ENCODE results near the gene RAB3IL1.

RAB3IL1 gene

DNA sequence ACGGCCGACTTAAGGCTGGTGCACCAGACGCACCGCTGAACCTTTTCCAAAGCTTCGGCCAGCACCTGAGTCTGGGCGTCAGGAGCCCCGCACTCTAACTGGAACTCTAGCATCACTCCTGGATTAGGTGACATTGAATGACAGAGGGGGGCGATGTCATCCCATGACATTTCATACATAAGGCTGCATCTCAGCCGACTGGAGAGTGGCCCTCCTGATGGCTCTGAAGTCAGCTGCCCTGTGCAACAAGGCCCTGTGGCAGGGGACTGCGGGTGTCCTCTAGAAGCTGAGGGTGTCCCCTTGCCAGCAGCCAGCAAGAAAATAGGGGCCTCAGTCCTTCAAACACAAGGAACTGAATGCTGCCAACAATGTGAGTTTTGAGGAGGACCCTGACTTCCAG is 16.0 kb downstream of the RAB3IL1 start:
- no peak for DNase-seq

DNA sequence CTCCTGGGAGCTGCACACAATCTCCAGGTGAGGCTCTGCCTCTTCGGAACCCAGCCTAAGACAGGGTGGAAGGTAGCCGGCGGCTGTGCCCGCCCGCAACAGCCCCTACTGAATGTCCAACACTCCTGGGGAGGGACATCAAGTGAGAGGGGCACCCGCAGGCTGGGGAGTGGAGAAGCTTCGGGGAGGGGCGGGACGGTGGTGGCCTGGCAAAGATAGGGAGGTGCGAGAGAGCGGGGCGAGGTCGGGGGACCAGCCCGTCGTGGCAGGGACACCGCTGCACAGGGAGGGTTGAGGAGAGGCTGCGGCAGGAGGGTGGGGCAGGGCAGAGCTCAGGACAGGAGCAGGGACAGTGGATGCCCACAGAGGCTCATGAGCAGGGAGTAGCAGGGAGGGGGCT is 17.1 kb downstream of the RAB3IL1 start:
- DNase-seq = no peak

DNA sequence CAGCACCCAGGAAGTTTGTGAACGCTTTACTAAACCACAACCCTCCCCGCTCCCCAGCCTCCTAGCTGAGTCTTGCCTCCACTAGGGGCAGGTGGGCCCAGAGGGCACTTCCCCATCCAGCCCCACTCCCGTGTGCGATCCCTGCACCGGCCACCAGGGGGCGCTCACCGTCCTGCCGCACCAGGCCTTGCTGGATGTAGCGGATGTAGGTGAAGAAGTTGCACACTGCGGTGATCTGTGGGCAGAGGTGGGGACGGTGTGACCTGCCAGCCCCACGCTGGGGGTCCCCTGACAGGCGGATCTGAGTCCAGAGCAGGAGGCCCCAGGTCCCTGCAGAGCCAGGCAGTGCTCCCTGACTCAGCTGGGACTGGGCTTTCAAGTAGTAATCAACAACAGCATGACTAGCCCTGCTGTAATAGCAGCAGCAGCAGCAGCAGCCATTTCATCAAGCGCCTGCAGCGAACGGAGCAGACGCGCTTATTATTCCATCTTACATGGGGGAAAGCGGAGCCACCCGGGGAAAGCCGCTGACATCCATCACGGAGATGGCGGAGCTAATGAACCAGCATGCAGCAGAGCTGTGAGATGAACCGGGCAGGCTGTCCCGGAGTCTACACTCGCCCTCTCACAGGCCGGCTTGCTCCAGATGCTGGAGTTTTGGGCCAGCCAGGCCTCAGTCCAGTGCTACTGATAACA is 18.1 kb downstream of the RAB3IL1 start:
- DNase-seq = peak; percentile 97

DNA sequence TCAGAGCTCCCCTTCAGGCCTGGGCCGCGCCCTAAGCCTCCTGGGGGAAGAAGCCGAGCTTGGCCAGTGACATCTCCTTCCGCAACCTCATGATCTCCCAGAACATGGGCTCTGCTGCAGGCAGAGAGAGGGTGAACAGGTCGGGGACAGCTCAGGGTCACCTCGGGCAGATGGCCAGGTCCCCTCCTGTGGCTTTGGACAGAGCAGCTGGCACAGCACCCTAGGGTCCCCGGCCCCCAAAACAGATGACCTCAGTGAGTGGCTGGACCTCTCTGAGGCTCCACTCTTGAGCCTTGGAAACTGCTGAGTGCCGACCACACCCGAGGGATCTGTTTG is 19.2 kb downstream of the RAB3IL1 start:
- DNase-seq = no peak

DNA sequence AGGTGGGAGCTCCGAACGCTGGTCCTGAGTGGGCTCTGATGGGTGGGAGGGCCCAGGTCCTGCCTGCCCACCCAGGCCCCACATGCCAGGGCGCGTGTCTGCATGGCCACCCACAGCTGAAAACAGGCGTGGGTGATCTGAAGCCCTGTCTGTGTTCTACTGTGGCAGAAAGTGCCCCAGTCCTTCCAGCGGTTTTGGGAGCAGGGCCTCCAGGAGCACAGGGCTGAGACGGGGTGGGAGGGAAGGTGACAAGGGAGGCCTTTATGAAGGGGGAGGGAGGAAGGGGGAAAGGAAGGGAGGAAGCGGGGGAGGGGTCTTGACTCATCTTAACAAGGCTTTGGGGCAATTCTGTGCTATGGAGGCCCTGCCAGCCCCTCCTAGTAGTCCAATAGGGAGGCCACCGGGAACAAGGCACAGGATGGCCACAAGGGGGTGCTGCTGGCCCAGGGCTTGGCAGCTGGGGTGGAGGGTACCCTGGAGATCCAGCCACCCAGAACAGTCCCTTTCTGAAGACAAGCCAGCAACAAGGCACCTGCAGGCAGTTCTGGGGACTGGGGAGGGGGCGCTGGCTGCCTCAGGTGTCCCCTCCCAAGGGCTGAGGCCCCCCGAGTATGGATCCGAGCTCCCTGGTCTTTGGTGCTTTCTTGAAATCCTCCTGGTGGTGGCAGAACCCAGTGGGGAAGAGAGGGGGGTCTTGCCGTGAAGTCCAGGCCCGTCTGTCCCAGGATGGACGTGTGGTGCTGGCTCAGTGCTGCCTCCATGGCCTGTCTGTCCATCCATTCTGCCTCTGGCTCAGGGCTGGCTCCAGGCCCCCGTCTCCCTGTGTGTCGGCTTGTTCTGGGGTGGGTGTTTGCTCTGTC is 19.7 kb downstream of the RAB3IL1 start:
- peak; percentile 83 for DNase-seq

DNA sequence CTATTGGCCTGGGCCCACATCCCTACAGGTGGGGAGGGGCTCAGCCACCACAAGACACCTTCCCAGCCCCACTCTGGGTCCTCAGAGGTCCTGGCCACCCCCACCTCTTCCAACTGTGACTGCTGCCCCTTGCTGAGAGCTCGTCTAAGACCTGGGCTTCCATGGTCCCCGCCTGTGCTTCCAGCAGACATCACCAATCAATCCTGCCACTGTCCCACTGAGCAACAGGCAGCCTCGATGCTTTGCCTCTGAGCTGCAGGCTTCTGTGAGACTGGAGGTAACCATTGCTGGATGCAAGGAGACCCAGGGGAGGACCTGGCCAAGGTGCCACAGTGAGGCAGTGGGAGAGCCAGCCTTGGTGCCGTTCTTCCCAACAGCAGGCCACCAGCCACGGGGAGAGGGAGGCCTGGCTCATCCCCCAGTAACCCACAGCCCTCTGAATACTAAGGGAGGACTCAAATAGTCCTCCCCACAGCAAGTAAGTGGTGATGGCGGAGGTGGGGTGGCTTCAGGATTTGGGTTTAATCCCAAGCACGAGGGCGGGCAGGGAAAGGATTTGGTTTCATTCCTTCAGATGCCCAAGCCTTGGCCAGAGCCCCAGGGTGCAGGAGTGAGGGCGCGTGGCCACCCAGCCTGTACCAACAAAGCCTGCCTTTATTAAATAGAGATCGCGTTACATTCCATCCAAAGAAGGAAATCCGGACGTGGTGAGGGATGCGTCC is 20.5 kb downstream of the RAB3IL1 start:
- no peak for DNase-seq

DNA sequence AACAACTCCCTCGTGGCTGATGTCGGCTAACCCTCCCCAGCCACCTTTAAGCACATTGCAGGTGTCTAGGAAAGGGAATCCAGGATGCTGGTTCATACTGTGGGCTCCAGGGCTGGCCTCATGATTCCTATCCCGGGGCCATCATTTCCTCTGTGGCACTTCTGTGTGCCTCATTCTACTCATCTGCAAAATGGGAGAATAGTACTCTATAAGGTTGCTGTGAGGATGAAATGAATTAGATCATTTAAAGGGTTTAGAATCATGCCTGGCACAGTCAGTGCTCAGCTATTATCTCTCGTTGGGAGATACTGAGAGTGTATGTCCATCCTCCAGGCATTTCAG is 21.7 kb downstream of the RAB3IL1 start:
- no peak for DNase-seq

DNA sequence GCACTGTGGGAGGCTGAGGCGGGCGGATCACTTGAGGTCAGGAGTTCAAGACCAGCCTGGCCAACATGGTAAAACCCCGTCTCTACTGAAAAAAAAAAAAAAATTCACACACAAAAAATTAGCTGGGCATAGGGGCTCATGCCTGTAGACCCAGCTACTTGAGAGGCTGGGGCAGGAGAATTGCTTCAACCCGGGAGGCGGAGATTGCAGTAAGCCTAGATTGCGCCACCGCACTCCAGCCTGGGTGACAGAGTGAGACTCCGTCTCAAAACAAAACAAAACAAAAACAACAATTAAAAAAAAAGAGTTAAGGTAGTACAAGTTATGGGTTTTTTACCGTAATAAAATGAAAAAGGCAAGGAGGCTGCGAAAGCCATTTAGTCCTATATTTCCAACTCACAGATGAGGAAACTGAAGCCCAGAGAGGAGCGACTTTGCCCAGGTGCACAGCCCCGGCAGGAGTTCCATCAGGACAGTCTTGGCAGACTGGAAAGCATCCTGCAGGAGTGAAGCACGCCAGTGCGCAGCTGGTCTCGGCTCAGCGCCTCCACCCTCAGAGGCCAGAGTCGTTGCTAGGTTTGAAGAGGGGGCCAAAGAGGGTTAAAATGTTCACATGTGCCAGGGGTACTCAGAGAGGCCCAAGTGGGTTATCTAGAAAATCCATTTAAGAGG is 22.2 kb downstream of the RAB3IL1 start:
- no peak for DNase-seq

DNA sequence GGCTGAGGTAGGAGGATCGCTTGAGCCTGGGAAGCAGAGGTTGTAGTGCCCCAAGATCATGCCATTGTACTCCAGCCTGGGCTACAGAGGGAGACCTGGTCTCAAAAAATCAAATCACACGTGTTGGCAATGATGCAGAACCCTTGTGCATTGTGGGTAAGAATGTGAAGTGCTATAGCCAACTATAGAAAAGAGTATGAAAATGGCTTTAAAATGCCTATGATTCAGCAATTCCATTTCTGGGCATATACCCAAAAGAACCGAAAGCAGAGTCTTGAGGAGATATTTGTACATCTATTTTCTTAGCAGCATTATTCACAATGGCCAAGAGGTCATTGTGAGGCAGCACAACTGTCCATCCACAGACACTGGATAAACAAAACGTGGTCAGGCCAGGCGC is 23.4 kb downstream of the RAB3IL1 start:
- no peak for DNase-seq

DNA sequence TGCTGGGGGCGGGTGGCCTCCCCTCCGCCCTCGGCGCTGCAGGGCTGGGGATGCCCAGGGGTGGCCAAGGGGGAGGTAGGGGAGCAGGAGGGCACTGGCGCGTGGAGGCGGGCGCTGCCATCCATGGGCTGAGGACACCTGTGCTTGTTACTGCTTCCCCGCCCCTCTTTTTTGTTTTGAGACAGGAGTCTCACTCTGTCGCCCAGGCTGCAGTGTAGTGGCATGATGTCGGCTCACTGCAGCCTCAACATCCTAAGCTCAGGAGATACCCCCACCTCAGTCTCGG is 25.3 kb downstream of the RAB3IL1 start:
- DNase-seq = no peak

DNA sequence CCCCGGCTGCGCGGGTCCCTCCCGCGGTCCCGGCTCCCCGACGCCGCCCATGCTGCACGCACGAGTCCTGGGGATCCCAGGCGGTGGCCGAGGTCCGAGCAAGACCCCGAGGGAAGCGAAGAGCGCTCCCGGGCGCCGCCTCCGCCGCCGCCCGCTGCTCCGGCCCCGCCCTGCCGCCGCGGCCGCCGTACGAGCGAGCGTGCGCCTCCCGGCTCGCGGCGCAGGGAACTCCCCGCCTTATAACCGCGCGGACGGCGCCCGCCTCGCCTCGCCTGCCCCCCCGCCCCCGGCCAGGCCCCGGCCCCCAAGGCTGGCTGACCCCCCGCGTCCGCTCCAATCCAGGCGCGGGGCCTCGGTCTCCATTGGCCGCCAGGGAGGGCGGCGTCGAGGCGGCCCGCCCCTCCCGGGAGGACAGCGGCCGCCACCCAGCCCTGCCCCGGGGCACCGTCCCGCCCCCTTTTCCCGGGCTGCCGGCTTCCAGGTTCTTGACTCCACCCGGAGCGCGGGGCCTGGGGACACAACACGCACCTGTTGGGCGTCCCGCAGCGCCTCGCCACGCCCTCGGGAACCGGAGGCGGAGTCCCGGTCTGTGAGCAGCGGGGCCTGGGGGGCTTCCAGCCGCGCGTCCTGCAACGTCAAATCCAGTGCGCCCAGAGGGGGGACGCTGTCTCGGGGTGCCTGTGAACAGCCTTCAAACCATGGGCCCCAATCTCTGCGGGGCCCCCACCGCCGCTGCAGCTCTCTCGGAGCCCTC is 25.9 kb downstream of the RAB3IL1 start, which contains the start of gene FADS3:
Gene FADS3 (minus strand): TSS at position 215 of the 754 bp plus-strand sequence. CDS start 164 bp downstream, at position 51.
- DNase-seq = peak; percentile 71

DNA sequence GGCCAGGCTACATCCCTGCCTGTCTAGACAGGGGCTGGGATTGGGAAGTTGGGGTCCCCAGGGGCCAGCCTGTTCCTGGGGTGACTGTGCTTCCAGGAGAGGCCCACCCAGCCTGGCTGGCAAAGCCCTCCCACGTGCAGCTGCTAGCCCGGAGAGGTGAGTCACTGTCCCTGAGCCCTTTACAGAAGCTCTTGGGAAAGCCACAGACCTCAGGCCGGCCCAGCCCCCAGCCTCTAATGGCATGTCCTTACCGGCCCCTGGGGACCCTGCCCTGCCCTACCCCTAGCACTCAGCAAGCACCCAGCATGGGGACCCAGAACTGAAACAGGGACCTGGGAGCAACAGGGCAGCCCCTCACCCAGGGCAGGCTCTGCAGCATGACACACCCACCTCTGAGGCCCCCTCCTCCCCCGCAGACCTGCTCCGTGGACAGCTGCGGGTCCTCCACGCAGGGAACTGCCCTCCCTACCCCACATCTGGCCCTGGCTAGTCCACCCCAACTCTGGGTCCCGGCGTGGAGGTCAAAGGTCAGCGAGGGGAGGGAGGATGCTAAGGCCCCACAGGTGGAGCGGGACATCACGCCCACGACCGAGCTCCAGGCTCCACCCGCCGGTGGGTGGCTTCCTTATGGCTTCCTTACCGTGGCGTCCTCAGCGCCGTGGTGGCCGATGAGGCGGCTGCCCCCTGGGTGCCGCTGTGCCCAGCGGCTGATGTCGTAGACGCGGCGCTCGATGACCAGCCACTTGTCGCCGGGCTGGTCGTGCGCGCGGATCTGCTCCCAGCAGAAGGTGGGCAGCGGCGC is 26.6 kb downstream of the RAB3IL1 start:
- DNase-seq = peak; percentile 45

DNA sequence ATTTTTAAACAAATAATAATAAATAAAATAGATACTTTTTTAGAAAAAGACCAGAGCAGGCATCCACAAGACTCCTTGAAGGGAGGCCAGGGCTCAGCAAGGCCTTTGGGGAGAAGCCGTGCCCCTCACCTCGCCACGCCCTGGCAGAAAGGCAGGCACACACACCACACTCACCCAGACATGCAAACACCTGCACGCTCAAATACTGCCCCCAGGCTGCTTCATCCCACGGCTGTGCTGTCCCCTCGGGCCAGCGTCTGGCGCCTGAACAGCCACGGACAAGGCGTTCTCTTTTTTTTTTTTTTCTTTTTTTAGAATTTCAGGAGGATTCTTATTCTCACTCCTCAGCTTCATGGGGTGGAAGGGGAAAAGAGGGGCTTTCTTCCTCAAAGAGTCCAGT is 27.5 kb downstream of the RAB3IL1 start:
- no peak for DNase-seq

DNA sequence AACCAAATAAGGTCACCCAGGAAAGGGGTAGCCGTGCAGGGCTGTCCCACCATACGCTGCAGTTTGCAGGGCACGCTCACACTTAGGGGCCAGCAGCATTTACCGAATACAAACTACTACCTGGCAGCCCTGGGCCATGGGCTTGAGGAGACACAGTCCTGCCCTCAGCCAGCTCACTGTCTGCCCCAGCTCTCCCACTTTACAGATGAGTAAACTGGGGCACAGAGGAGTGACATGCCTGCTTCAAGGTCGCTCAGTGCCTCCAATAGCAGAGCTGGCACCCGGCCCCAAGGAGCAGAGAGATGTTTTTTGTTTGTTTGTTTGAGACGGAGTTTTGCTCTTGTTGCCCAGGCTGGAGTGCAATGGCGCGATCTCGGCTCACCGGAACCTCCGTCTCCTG is 28.8 kb downstream of the RAB3IL1 start:
- DNase-seq = no peak

DNA sequence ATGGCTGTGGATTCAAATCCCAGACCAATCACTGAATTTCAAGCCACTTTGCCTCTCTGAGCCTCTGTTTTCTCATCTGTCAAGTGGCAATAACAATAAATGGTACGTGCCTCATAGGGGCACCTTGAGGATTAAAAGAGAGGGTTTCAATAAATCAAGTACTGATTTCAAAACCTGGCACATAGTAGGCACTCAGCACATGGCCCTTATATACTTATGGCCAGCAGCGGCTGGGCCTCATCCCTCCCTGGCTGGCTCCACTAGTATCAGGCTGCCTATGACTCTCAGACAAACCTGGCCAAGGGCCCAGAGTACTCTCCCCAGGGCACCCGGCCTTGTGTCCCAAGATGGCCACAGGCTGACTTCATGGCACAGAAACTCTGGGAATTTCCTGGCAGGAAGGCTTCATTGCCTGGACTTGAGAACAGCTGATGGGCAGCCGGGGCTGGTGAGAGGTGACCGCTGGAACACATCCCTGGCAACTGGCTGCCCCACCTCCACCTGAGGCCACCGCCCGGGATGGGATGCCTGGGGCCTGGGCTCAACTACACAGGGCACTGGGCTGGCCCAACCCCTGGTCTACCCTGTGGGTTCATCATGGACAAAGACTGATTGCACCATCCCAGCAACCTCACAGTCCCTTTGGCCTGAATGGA is 29.4 kb downstream of the RAB3IL1 start:
- DNase-seq = no peak

DNA sequence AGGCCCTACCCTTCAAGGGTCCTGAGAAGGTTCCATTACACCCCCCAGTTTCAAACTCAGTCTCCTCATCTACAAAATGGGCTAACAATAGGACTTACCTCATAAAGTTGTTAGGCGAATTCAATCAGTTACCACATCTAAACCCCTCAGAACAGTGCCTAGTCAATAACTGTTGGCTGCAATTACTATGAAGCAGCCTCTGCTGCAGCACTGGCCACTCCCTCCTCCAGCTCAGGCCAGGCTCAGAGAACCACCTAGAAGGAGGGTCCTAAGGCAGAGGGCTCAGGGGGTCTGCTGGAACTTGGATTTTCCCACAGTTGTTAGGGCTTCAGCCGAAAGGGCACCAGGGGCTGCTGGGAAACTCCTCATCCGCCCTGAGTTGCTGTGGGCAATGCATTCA is 30.7 kb downstream of the RAB3IL1 start:
- no peak for DNase-seq

DNA sequence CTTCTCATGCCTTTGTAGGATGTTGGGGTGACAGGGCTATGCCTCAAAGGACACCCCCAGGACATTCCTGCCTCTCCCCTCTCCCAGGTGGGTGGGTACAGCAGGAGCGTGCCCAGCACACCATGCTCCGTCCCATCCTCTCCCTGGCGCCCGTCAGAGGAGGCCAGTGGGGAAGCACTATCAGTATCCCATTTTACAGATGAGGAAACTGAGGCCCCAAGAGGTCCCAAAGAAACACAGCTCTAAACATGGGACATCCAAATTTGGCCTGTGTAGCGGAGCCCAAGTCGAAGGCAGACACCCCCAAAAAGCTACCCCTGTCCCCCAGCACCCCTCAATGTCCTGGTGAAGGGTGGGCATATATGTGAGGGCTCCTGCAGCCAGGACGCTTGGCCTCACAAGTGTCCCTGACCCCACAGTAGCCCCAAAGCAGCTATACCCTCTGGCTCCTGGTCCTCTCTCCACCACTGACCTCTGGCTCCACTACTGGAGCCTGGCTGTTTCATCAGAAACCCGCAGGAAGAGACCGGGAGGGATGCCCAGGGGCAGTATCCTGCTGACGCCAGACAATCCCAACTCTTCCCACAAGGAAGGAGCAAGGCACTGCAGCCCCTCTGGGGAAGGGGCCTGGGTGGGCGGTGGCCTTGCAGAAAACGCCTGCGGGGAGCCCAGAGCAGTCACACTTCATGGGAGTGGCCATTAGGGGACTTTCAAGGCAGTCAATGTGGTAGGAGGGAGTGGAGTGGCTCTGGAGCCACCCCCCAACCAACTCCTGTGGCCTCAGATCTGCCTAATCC is 31.4 kb downstream of the RAB3IL1 start:
- no peak for DNase-seq

DNA sequence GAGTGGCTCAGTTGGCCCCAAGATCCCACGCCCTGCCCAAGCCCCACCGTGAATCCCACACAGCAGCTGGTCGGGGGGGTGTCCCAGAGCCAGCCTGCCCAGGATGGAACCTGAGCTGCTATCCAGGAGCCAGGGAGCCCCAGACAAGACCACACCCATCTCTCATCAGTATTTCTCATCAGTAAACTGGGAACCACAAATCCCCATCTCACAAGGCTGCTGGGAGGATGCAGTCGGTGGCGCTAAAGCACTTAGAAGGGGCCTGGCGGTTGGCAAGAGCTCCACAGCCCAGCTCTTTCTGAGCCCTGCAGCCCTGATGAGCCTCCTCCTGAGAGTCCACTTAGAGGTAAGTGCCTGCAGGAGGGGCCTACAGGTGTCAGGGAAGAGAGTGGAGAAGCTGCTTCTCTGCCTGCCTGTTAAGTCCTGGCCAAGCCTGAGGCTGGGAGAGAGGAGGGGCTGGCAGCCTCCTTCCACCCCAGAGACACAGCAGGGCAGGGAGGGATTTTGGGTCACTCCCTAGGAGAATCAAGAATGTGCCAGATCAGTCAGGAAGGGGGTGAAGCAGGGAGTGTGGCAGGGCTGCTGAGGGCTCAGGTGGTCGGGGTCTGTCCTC is 32.1 kb downstream of the RAB3IL1 start:
- no peak for DNase-seq

DNA sequence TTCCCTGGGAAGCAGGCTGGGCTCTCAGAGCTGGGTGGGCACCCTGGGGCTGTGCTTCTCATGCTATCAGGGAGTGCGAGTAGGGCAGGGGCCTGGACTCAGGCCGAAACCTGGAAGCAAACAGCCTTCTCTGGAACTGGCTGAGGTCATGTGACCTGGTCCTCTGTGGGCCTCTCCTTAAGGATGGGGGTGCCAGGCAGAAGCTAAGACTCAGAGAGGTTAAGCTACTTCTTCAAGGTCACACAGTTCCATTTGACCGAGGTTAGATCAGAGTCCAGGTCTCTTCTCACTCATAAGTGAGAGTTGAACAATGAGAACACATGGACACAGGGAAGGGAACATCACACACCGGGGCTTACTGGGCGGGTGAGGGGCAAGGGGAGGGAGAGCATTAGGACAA is 33.4 kb downstream of the RAB3IL1 start:
- no peak for DNase-seq

DNA sequence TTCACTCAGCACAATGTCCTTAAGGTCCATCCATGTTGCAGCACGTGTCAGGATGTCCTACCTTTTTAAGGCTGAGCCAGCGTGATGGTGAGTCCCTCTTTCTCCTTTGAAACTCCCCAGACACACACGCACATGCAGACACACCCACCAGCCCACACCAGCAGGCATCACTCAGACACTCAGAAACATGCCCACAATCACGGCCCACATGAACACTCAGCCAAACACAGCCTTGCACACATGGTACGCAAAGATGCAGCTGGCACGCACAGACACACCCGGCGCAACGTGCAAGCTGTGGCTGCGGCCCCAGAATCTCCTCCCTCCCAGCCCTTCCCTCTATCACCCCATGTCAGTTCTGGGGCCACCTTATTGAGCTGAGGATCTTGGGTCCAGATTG is 34.0 kb downstream of the RAB3IL1 start:
- no peak for DNase-seq
